ENCODE data around the gene PHTF1.

DNA sequence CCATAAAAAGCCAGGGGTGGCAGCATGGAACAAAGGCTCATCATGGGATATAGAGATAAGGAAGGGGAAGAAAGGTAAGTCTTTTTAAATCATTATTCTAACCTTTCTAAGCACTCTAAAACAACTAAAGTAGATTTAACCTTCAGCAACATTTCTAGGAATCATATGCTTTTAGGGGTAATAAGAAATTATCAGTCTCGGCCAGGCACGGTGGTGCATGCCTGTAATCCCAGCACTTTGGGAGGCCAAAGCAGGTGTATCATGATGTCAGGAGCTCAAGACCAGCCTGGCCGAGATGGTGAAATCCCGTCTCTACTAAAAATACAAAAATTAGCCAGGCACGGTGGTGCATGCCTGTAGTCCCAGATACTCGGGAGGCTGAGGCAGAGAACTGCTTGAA is 20.3 kb upstream of the PHTF1 start:
- no peak for TF ChIP-seq POLR2A (IDR thresholded peaks at IDR 0.05)
- TF ChIP-seq, protein P1, sequence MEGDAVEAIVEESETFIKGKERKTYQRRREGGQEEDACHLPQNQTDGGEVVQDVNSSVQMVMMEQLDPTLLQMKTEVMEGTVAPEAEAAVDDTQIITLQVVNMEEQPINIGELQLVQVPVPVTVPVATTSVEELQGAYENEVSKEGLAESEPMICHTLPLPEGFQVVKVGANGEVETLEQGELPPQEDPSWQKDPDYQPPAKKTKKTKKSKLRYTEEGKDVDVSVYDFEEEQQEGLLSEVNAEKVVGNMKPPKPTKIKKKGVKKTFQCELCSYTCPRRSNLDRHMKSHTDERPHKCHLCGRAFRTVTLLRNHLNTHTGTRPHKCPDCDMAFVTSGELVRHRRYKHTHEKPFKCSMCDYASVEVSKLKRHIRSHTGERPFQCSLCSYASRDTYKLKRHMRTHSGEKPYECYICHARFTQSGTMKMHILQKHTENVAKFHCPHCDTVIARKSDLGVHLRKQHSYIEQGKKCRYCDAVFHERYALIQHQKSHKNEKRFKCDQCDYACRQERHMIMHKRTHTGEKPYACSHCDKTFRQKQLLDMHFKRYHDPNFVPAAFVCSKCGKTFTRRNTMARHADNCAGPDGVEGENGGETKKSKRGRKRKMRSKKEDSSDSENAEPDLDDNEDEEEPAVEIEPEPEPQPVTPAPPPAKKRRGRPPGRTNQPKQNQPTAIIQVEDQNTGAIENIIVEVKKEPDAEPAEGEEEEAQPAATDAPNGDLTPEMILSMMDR (IDR thresholded peaks at IDR 0.05): no peak
